Measurements from ENCODE around the gene CPA1.

DNA sequence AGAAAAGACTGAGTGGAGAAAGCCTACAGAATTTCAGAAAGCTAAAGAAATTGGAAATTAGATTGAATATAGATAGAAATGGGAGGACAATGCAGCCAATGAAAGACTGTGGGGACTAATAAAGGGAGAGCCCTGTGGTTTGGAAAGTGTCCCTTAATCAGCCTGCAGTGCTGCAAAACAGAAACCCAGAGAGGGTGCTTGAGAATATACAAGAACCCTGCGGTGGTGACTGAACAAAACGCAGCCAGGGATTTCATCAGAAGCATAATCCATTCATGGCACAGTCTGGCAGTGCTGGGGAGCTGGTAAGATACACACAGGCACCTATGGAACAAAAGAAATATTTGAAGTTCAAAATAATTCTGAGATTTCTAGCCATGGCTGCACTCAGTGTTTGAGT, 41.4 kb downstream of the CPA1 start:
- TF ChIP-seq RELA (CRISPR knock-in tag; IDR thresholded peaks at IDR 0.05; ENCODE audit: borderline replicate concordance) (no peak), ESRRA (CRISPR knock-in tag; IDR thresholded peaks at IDR 0.05; ENCODE audit: borderline replicate concordance) (no peak), NFYB (CRISPR knock-in tag; conservative IDR thresholded peaks at IDR 0.05; ENCODE audit: low read depth) (no peak), NFE2L1 (CRISPR knock-in tag; IDR thresholded peaks at IDR 0.05) (no peak), JAZF1 (CRISPR knock-in tag; IDR thresholded peaks at IDR 0.05) (no peak), ATF1 (CRISPR knock-in tag; IDR thresholded peaks at IDR 0.05) (no peak), E2F4 (CRISPR knock-in tag; IDR thresholded peaks at IDR 0.05; ENCODE audit: borderline replicate concordance, low read depth) (no peak)
- TF ChIP-seq, protein P1, sequence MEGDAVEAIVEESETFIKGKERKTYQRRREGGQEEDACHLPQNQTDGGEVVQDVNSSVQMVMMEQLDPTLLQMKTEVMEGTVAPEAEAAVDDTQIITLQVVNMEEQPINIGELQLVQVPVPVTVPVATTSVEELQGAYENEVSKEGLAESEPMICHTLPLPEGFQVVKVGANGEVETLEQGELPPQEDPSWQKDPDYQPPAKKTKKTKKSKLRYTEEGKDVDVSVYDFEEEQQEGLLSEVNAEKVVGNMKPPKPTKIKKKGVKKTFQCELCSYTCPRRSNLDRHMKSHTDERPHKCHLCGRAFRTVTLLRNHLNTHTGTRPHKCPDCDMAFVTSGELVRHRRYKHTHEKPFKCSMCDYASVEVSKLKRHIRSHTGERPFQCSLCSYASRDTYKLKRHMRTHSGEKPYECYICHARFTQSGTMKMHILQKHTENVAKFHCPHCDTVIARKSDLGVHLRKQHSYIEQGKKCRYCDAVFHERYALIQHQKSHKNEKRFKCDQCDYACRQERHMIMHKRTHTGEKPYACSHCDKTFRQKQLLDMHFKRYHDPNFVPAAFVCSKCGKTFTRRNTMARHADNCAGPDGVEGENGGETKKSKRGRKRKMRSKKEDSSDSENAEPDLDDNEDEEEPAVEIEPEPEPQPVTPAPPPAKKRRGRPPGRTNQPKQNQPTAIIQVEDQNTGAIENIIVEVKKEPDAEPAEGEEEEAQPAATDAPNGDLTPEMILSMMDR (IDR thresholded peaks at IDR 0.05) = no peak
- TF ChIP-seq, protein P2, sequence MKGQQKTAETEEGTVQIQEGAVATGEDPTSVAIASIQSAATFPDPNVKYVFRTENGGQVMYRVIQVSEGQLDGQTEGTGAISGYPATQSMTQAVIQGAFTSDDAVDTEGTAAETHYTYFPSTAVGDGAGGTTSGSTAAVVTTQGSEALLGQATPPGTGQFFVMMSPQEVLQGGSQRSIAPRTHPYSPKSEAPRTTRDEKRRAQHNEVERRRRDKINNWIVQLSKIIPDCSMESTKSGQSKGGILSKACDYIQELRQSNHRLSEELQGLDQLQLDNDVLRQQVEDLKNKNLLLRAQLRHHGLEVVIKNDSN (CRISPR knock-in tag; IDR thresholded peaks at IDR 0.05) = no peak
- TF ChIP-seq, protein P3, sequence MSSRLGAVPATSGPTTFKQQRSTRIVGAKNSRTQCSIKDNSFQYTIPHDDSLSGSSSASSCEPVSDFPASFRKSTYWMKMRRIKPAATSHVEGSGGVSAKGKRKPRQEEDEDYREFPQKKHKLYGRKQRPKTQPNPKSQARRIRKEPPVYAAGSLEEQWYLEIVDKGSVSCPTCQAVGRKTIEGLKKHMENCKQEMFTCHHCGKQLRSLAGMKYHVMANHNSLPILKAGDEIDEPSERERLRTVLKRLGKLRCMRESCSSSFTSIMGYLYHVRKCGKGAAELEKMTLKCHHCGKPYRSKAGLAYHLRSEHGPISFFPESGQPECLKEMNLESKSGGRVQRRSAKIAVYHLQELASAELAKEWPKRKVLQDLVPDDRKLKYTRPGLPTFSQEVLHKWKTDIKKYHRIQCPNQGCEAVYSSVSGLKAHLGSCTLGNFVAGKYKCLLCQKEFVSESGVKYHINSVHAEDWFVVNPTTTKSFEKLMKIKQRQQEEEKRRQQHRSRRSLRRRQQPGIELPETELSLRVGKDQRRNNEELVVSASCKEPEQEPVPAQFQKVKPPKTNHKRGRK (CRISPR knock-in tag; IDR thresholded peaks at IDR 0.05; ENCODE audit: borderline replicate concordance) = no peak

All from WTC11 (cell line).